Stomach (tissue), 9 donors: ENCODE results near the gene ARHGEF3. TPM values are rescaled to one million over a fixed set of nuclear protein-coding genes. Genes with fewer than 3 reads are reported as not detected.

Experiments
- DNase-seq, 2 donors: peaks; one replicate each; pipeline versions ENCODE4 v3.0.0 to v3.0.0-alpha.2; 2013 to 2019
- H3K27ac ChIP-seq, 5 donors: fragments of 200-600 bp in 4 of 5; sonication (generic) in 4 of 5; one replicate each; pipeline ENCODE4 v1.5.1; 2013 to 2019; ENCODE audit warnings: mild to moderate bottlenecking in 1 of 5, moderate library complexity in 1 of 5
- H3K27me3 ChIP-seq, 3 donors: fragments of 200-600 bp; sonication (generic); one replicate each; pipeline ENCODE4 v1.5.1; 2017 to 2019; ENCODE audit warnings: mixed run types in 1 of 3
- H3K36me3 ChIP-seq, 4 donors: fragments of 200-600 bp; sonication (generic); 1 replicate in 3 of 4; 2 replicates in 1 of 4; pipeline ENCODE4 v1.5.1; 2016 to 2019
- H3K4me1 ChIP-seq, 4 donors: fragments of 200-600 bp; sonication (generic); one replicate each; pipeline ENCODE4 v1.5.1; 2016 to 2019
- H3K4me3 ChIP-seq, 4 donors: fragments of 200-600 bp; sonication (generic) in 3 of 4; one replicate each; pipeline ENCODE4 v1.5.1; 2016 to 2019; ENCODE audit warnings: mild to moderate bottlenecking in 1 of 4
- H3K9me3 ChIP-seq, 4 donors: fragments of 200-600 bp; sonication (generic); one replicate each; pipeline ENCODE4 v1.5.1; 2016 to 2019
- CTCF ChIP-seq, 7 experiments: fragments of 450-650 bp in 4 of 7; fragments of 200-600 bp in 3 of 7; sonication (generic) in 3 of 7; IDR thresholded peaks; one replicate each; pipeline ENCODE4 v1.5.1; 2016 to 2019; ENCODE audit warnings: antibody characterized with exemption in 7 of 7, control low read depth in 2 of 7, mild to moderate bottlenecking in 1 of 7
- EP300 ChIP-seq: sonication (generic); formaldehyde crosslinking; IDR thresholded peaks from one replicate; pipeline ENCODE4 v1.6.1; 2017; ENCODE audit warnings: antibody characterized with exemption
- POLR2A ChIP-seq, 4 donors: fragments of 450-650 bp; IDR thresholded peaks; one replicate each; pipeline ENCODE4 v1.6.1; 2016; ENCODE audit warnings: antibody characterized with exemption in 4 of 4, control low read depth in 2 of 4, mild to moderate bottlenecking in 1 of 4, moderate library complexity in 1 of 4
- POLR2AphosphoS5 ChIP-seq, 3 donors: sonication (generic); formaldehyde crosslinking; IDR thresholded peaks; one replicate each; pipeline ENCODE4 v1.6.1; 2016; ENCODE audit warnings: antibody characterized with exemption in 3 of 3
- WGBS, 5 donors: extraction: QIAGEN DNeasy Blood & Tissue Kit in 3 of 5; methylation state at CpG; one replicate each; pipeline versions ENCODE4 v1.1.5 to v1.1.7; 2013 to 2018; 5-methylcytosine and 5-hydroxymethylcytosine counted together
- intact Hi-C: fragments of 100-400 bp; cut with DNase I; formaldehyde crosslinking; loops from one replicate; pipeline ENCODE4 v1.15.1; 2023; ENCODE audit warnings: low total_unique reads
- polyA plus RNA-seq, 3 donors: library from polyadenylated mRNA; stranded (reverse); fragments of 200-250 nt; gene quantifications; one replicate each; pipeline ENCODE4 v1.2.3, GENCODE V29; 2013
- total RNA-seq, 5 donors: library from RNA; depleted of rRNA; stranded (reverse); fragments of >200 nt; gene quantifications; one replicate each; pipeline versions ENCODE4 v1.1.0 to v1.2.3, GENCODE V29; 2014 to 2016
- donor health status: healthy with polysubstance abuse.
- donor health status: Bipolar disorder and iron deficiency.
- donor health status: healthy.

The ARHGEF3 gene
- total and polyA plus RNA-seq, 8 donors, result 6.2 to 23.8 (median 14.2) TPM

- Histone ChIP-seq H3K4me3 (no peak overlapping the region), H3K36me3 (peaks cover 0 to 10% (median 3%) of the 10 kb centered on the region in 4 donors), H3K9me3 (no peaks in the 10 kb centered on the region), H3K4me1 (peaks cover 0 to 31% (median 14%) of the 10 kb centered on the region in 4 donors), H3K27ac (peak overlapping the region in 1 of 5 donors; percentile 64), H3K27me3 (no peaks in the 10 kb centered on the region)
- intact Hi-C loops, result no loop called here
- no peak for TF ChIP-seq EP300
- TF ChIP-seq POLR2AphosphoS5 (IDR thresholded peaks at IDR 0.05), result no peak
- TF ChIP-seq CTCF (IDR thresholded peaks at IDR 0.05), result no peak
- TF ChIP-seq POLR2A (IDR thresholded peaks at IDR 0.05), result no peak
- 66 to 74% (median 72%) methylated on average over 6 of the region's 6 CpGs for WGBS, 5 donors
- DNase-seq, result no peak
These were observed 36.7 kb downstream of the ARHGEF3 start for GRCh38 chr3:56764904-56765547.

DNA sequence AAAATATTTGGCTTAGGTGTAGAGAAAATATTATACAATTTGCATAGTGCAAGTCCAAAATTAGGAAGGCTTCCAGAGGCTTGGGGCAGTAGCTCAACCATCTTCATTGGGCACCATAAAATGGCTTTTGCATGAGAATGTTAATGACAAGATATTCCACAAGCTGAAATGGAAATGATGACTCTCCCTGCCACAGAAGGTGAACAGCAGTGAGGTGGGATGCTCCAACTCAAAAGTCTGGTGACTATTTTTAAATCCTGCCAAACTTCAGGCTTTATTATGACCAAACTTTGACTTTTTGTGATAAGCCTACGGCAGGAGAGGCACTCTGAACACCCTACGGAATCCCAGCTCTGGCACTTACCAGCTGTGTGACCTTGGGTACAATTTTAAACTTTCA lies 37.6 kb downstream of the ARHGEF3 start:
- peak overlapping the region in 1 of 5 donors; percentile 64 for H3K27ac ChIP-seq
- WGBS, 5 donors, result 82 to 95% (median 83%) methylated on average over 2 of the region's 2 CpGs
- TF ChIP-seq POLR2AphosphoS5 (IDR thresholded peaks at IDR 0.05), result no peak
- no peak for TF ChIP-seq POLR2A (IDR thresholded peaks at IDR 0.05)
- no peak for TF ChIP-seq EP300
- no peak for TF ChIP-seq CTCF (IDR thresholded peaks at IDR 0.05)
- peaks cover 0 to 3% (median under 1%) of the 10 kb centered on the region in 4 donors for H3K36me3 ChIP-seq
- intact Hi-C loops, result no loop called here
- DNase-seq, result no peak
- no peaks in the 10 kb centered on the region for H3K27me3 ChIP-seq
- peaks cover 3 to 37% (median 18%) of the 10 kb centered on the region in 4 donors for H3K4me1 ChIP-seq
- no peaks in the 10 kb centered on the region for H3K9me3 ChIP-seq
- no peak overlapping the region for H3K4me3 ChIP-seq

DNA sequence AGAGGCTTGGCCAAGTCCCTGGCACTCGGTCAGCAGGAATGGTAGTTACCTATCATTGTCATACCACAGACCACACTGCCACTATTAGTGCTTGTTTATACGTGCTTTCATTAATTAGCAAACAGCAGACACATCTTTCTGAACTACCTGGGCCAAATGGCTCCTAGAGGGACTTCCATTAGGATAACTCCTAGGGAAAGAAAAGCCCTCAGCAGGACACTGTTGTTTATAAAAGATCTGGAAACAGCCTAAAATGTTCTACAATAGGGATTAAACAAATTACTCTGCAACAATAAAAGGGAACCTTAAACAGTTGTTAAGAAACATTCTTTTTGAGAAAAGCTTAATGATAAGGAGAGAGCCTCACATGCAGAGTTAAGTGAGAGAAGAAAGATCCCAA lies 38.5 kb downstream of the ARHGEF3 start:
- H3K27ac ChIP-seq, result no peak overlapping the region
- WGBS, 5 donors, result 40 to 60% (median 45%) methylated on average over 2 of the region's 2 CpGs
- TF ChIP-seq CTCF (IDR thresholded peaks at IDR 0.05) (no peak), EP300 (no peak), POLR2A (IDR thresholded peaks at IDR 0.05) (no peak), POLR2AphosphoS5 (IDR thresholded peaks at IDR 0.05) (no peak)

DNA sequence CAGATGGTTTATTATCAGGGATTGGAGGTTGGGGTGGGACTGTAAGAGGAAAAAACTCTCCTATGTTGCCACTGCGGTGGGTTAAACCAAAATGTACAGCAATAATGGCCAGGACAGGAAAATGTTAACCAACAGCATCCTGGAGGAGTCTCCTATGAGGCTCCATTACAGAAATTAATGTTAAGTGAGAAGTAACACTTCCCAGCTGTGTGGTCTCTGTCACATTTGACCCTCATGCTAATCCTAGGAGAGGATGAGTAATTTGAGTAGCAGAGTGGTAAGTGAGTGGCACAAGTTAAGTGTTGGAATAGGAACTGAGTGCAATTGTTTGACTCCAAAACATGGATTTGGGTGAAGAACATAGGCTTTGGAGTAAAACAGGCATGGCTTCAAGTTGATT lies 39.0 kb downstream of the ARHGEF3 start:
- no peak overlapping the region for H3K27ac ChIP-seq
- TF ChIP-seq CTCF (IDR thresholded peaks at IDR 0.05), result no peak
- no peak for TF ChIP-seq EP300
- no peak for TF ChIP-seq POLR2A (IDR thresholded peaks at IDR 0.05)
- TF ChIP-seq POLR2AphosphoS5 (IDR thresholded peaks at IDR 0.05), result no peak
- H3K4me1 ChIP-seq, result peaks cover 11 to 50% (median 29%) of the 10 kb centered on the region in 4 donors
- H3K9me3 ChIP-seq, result no peaks in the 10 kb centered on the region
- intact Hi-C loops, result no loop called here
- 73 to 95% (median 90%) methylated on average over 1 of the region's 1 CpG for WGBS, 5 donors
- no peak for DNase-seq
- no peaks in the 10 kb centered on the region for H3K27me3 ChIP-seq
- H3K4me3 ChIP-seq, result no peak overlapping the region
- H3K36me3 ChIP-seq, result no peaks in the 10 kb centered on the region

More for the DNA sequence above, 38.5 kb downstream of the ARHGEF3 start:
- Histone ChIP-seq H3K4me1 (peaks cover 11 to 46% (median 25%) of the 10 kb centered on the region in 4 donors), H3K36me3 (no peaks in the 10 kb centered on the region), H3K9me3 (no peaks in the 10 kb centered on the region), H3K27me3 (no peaks in the 10 kb centered on the region), H3K4me3 (no peak overlapping the region)
- DNase-seq, result no peak
- intact Hi-C loops, result no loop called here
